ENCODE measurements around the gene ABCC8. TPM values are rescaled to one million over a fixed set of nuclear protein-coding genes. Genes with fewer than 3 reads are reported as not detected.

The ABCC8 gene
- total RNA-seq, 4 donors from 2014 or later, result 0.38 to 2.2 TPM; not detected in 2

GRCh38 chr11:17382046-17382728 lies 94.5 kb downstream of the ABCC8 start:
- DNase-seq (ENCODE audit: low spot score), result no peak
- no peak for ATAC-seq (ENCODE audit: low FRiP score)
- no peak for TF ChIP-seq CTCF (IDR thresholded peaks at IDR 0.05)

GRCh38 chr11:17381156-17381555 lies 95.5 kb downstream of the ABCC8 start:
- no peak for TF ChIP-seq CTCF (IDR thresholded peaks at IDR 0.05)
- DNase-seq (ENCODE audit: low spot score), result no peak
- no peak for ATAC-seq (ENCODE audit: low FRiP score)

- DNase-seq (ENCODE audit: low spot score), result no peak
- no peak for ATAC-seq (ENCODE audit: low FRiP score)
- TF ChIP-seq CTCF (IDR thresholded peaks at IDR 0.05), result no peak
These were observed 97.1 kb downstream of the ABCC8 start for GRCh38 chr11:17379383-17380180.

- TF ChIP-seq CTCF (IDR thresholded peaks at IDR 0.05), result no peak
- no peak for ATAC-seq (ENCODE audit: low FRiP score)
- DNase-seq (ENCODE audit: low spot score), result no peak
These were observed 98.0 kb downstream of the ABCC8 start for GRCh38 chr11:17378655-17379054.

GRCh38 chr11:17376493-17376892 lies 100.2 kb downstream of the ABCC8 start:
- ATAC-seq (ENCODE audit: low FRiP score) (no peak), DNase-seq (ENCODE audit: low spot score) (no peak)
- no peak for TF ChIP-seq CTCF (IDR thresholded peaks at IDR 0.05)

GRCh38 chr11:17375547-17375946 lies 101.1 kb downstream of the ABCC8 start:
- ATAC-seq (ENCODE audit: low FRiP score) (no peak), DNase-seq (ENCODE audit: low spot score) (no peak)
- TF ChIP-seq CTCF (IDR thresholded peaks at IDR 0.05), result no peak

GRCh38 chr11:17371614-17372013 lies 105.0 kb downstream of the ABCC8 start:
- DNase-seq (ENCODE audit: low spot score), result no peak
- TF ChIP-seq CTCF (IDR thresholded peaks at IDR 0.05), result no peak
- ATAC-seq (ENCODE audit: low FRiP score), result no peak
